HG03097 (cell line): ENCODE results near the gene CD2.

Experiments used
- ATAC-seq: cut with Tn5 transposase; IDR thresholded peaks from one replicate; pipeline ENCODE4 v1.9.1; 2021; ENCODE audit not compliant: unreplicated experiment, low FRiP score

The CD2 gene

GRCh38 chr1:116754198-116754977 lies at the start of gene CD2:
TSS of gene CD2 (plus strand) at chr1:116754430. CDS start at chr1:116754493, 63 bp downstream.
- no peak for ATAC-seq

GRCh38 chr1:116706123-116706522 lies 48.1 kb upstream of the CD2 start:
- no peak for ATAC-seq

GRCh38 chr1:116706841-116707240 lies 47.4 kb upstream of the CD2 start:
- no peak for ATAC-seq

GRCh38 chr1:116708255-116708900 lies 45.9 kb upstream of the CD2 start:
- no peak for ATAC-seq

- no peak for ATAC-seq
Measured at GRCh38 chr1:116709666-116710167, 44.5 kb upstream of the CD2 start.

GRCh38 chr1:116710420-116711262 lies 43.6 kb upstream of the CD2 start:
- no peak for ATAC-seq

GRCh38 chr1:116711263-116711840 lies 42.9 kb upstream of the CD2 start:
- no peak for ATAC-seq

GRCh38 chr1:116712510-116712909 lies 41.7 kb upstream of the CD2 start:
- ATAC-seq, result no peak

- ATAC-seq, result no peak
Measured at GRCh38 chr1:116713474-116713873, 40.8 kb upstream of the CD2 start.

GRCh38 chr1:116716391-116716790 lies 37.8 kb upstream of the CD2 start:
- no peak for ATAC-seq

- ATAC-seq, result no peak
Measured at GRCh38 chr1:116717318-116717717, 36.9 kb upstream of the CD2 start.

- ATAC-seq, result no peak
Measured at GRCh38 chr1:116720364-116721038, 33.7 kb upstream of the CD2 start.

- ATAC-seq, result no peak
Measured at GRCh38 chr1:116721039-116721405, 33.2 kb upstream of the CD2 start.

GRCh38 chr1:116721451-116722007 lies 32.7 kb upstream of the CD2 start:
- no peak for ATAC-seq

- ATAC-seq, result no peak
Measured at GRCh38 chr1:116722016-116722838, 32.0 kb upstream of the CD2 start.

GRCh38 chr1:116724765-116725375 lies 29.4 kb upstream of the CD2 start:
- ATAC-seq, result no peak

- ATAC-seq, result no peak
Measured at GRCh38 chr1:116725798-116726197, 28.4 kb upstream of the CD2 start.
